ENCODE measurements around the gene COL20A1.
"Not testable (repeated sequence)": the region's sequence is repeated elsewhere in the genome, so short reads cannot be mapped to it uniquely, and the experiment has no call there.

Gene COL20A1

DNA sequence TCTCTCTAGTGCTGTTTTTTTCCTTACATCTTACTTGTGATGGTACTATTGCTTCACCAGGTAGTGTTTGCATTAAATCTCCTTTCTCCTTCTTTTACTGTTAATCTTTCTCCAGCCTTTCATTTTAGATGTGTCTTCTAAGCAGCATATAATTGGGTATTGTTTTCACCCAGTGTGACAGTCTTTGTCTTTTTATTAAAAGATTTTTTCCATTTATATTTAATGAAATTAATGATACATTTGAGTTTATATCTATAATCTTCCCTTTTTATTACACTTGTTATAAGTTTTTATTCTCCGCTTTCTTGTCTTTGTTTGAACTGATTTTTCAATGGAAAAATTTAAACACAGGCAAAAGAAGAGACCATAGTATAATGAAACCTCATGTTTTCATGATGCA lies 8.7 kb downstream of the COL20A1 start:
- Histone ChIP-seq H3K9me3 (ENCODE audit: control insufficient read depth, insufficient read depth, low read depth, low read length) (no peaks in the 10 kb centered on the region), H3K4me3 (ENCODE audit: low read depth, low read length) (no peak overlapping the region), H3K27ac (ENCODE audit: extremely low read depth, low read depth, low read length) (no peak overlapping the region), H3K36me3 (ENCODE audit: control insufficient read depth in 2 of 2, insufficient read depth in 1 of 2, low read length in 2 of 2) (no peaks in the 10 kb centered on the region), H3K4me1 (ENCODE audit: control insufficient read depth, insufficient read depth, low read length) (no peaks in the 10 kb centered on the region)
- TF ChIP-seq REPIN1 (tag by site-specific recombination; IDR thresholded peaks at IDR 0.05; ENCODE audit: low read depth) (no peak), OVOL3 (tag by site-specific recombination; IDR thresholded peaks at IDR 0.05) (no peak), SETDB1 (IDR thresholded peaks at IDR 0.05; ENCODE audit: insufficient read length, low read length) (peak; percentile 66), ZNF175 (tag by site-specific recombination; IDR thresholded peaks at IDR 0.05) (no peak)
- ChIA-PET CTCF (interaction anchor here (1.0 kb wide), 2 partner anchors 9 to 11 kb away, joined by 3 to 4 read pairs; no protein-coding TSS in a partner anchor), POLR2A (no interaction called here)

DNA sequence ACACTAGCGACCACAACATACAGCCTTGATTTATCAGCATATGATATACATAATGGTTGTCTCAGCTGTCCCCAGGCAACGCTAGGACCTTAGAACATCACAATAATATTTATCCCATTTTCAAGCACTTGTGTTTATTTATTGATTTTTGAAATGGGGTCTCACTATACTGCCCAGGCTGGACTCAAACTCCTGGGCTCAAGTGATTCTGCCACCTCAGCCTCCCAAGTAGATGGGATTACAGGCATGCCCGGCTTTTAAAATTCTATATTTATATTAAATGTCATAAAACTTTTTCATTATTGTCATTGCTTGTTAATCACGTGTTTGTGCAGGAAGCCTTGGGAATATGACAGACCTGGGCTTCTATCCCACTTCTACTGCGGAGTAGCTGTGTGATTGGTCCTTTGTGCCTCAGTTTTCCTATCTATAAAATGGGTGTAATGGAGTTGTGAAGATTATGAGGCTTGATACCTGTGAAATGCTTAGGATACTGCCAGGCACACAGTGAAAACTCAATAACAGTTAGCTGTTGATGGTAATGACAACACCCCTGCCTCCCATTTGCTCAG lies 10.2 kb downstream of the COL20A1 start:
- CTCF ChIA-PET, result no interaction called here
- Histone ChIP-seq H3K27ac (ENCODE audit: extremely low read depth, low read depth, low read length) (no peak overlapping the region), H3K36me3 (ENCODE audit: control insufficient read depth in 2 of 2, insufficient read depth in 1 of 2, low read length in 2 of 2) (no peaks in the 10 kb centered on the region), H3K9me3 (ENCODE audit: control insufficient read depth, insufficient read depth, low read depth, low read length) (no peaks in the 10 kb centered on the region), H3K4me3 (ENCODE audit: low read depth, low read length) (no peak overlapping the region), H3K4me1 (ENCODE audit: control insufficient read depth, insufficient read depth, low read length) (no peaks in the 10 kb centered on the region)
- POLR2A ChIA-PET, result no interaction called here
- TF ChIP-seq TRIM28 (IDR thresholded peaks at IDR 0.05; ENCODE audit: borderline replicate concordance, low read length) (no peak), ZNF132 (tag by site-specific recombination; IDR thresholded peaks at IDR 0.05; ENCODE audit: borderline replicate concordance) (no peak), ZNF121 (tag by site-specific recombination; IDR thresholded peaks at IDR 0.05) (peak; percentile 78; the same call in 1 of the 2 replicates)

DNA sequence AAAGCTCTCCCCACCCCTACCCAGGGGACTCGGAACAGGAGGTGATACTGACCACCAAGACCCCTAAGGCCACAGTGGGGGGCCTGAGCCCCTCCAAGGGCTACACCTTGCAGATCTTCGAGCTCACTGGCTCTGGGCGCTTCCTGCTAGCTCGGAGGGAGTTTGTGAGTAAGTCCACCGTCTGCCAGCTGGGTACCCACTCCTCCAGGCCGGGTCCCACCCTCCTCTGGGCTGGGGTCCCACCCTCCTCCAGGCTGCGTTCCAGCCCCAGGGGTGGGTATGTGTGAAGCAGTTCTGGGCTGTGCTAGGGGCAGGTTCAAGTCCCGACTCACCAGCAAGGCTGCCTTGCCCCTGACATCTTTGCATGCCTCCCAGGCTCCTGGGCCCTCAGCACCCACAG lies 12.4 kb downstream of the COL20A1 start:
- H3K4me3 ChIP-seq (ENCODE audit: low read depth, low read length), result no peak overlapping the region
- no peaks in the 10 kb centered on the region for H3K9me3 ChIP-seq (ENCODE audit: control insufficient read depth, insufficient read depth, low read depth, low read length)
- CTCF ChIA-PET, result interaction anchor here (0.7 to 1.6 kb wide), 2 partner anchors 76 to 84 kb away, joined by 4 to 9 read pairs; no protein-coding TSS in a partner anchor
- no peak overlapping the region for H3K27ac ChIP-seq (ENCODE audit: extremely low read depth, low read depth, low read length)
- H3K4me1 ChIP-seq (ENCODE audit: control insufficient read depth, insufficient read depth, low read length), result no peaks in the 10 kb centered on the region
- POLR2A ChIA-PET, result interaction anchor here (0.6 kb wide), 1 partner anchor 10 kb away, joined by 3 read pairs; no protein-coding TSS in a partner anchor
- TF ChIP-seq KLF1 (tag by site-specific recombination; IDR thresholded peaks at IDR 0.05) (peak; percentile 72), ZNF366 (tag by site-specific recombination; conservative IDR thresholded peaks at IDR 0.05) (no peak), SP2 (tag by site-specific recombination; IDR thresholded peaks at IDR 0.05) (peak; percentile 25; the same call in 1 of the 2 replicates)
- H3K36me3 ChIP-seq (ENCODE audit: control insufficient read depth in 2 of 2, insufficient read depth in 1 of 2, low read length in 2 of 2), result no peaks in the 10 kb centered on the region

DNA sequence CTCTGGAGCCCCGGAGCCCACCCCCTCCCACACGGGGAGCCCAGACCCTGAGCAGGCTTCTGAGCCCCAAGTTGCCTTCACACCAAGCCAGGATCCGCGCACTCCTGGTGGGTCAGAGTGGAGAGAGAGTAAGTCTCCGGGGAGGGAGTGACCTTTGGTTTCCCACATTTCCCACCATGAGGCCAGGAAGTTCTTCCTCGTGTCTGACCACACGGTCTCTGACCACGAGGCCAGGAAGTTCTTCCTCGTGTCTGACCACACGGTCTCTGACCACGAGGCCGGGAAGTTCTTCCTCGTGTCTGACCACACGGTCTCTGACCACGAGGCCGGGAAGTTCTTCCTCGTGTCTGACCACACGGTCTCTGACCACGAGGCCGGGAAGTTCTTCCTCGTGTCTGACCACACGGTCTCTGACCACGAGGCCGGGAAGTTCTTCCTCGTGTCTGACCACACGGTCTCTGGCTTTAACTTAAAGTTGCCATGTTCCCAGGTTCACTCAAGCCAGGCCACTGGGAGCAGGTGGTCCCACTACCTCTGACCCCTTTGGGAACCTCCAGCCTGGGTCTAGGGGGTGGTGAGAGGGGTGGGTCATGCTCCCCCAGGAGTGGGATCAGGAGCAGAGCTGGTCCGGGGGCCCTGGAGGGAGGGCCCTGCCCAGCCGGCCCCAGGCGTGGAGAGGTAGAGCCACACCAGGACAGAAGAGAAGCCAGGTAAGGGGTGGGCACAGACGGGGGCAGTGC lies 13.1 kb downstream of the COL20A1 start:
- H3K4me1 ChIP-seq (ENCODE audit: control insufficient read depth, insufficient read depth, low read length); H3K4me3 ChIP-seq (ENCODE audit: low read depth, low read length); H3K27ac ChIP-seq (ENCODE audit: extremely low read depth, low read depth, low read length); POLR2A ChIA-PET; H3K9me3 ChIP-seq (ENCODE audit: control insufficient read depth, insufficient read depth, low read depth, low read length); H3K36me3 ChIP-seq (ENCODE audit: control insufficient read depth in 2 of 2, insufficient read depth in 1 of 2, low read length in 2 of 2): not testable (repeated sequence)
- CTCF ChIA-PET, result interaction anchor here (1.6 kb wide), 1 partner anchor 75 kb away, joined by 9 read pairs; no protein-coding TSS in a partner anchor

DNA sequence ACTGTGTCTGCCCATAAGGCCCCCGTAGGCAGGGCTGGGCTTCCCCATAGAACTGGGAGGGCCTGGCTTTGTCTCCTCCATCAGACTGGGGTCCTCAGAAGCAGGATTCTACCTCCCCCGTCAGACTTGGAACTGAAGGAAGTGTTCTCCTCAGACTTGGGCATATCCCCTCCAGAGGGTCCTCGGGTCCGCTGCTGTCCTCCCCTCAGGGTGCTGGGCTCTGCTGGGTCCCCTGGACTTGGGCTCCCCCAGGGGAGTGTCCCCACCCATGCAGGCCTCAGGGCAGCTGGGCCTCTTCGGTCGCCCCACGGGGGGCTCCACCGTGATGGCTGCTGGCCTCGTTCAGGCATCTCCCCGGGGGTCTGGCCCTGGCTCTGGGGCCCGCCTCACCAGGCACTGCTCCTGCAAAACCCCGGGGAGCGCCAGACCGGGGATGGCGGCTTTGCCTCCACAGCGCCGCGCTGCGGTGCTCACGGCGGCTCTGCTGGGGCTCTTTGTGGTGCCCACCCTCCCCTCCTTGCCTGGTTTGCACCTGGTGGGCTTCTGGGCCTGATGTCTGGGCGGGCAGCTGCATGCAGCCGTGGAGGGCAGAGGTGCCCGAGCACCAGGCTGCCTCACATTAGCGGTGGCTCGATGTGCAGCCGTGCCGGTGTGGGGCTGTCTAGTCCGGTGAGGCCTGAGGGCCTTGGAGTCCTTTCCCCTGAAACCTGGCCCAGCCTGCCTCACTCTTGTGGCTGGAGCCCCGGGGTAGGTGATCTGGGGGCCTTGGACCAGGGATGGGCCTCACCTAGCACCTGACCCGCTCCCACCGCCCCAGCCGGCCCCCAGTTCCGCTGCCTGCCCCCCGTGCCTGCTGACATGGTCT lies 13.9 kb downstream of the COL20A1 start:
- POLR2A ChIA-PET, result no interaction called here
- CTCF ChIA-PET, result interaction anchor here (0.6 to 4.9 kb wide), 4 partner anchors 74 to 196 kb away, joined by 3 to 89 read pairs (median 12); no protein-coding TSS in a partner anchor

More for the DNA sequence above, 13.9 kb downstream of the COL20A1 start:
- Histone ChIP-seq H3K27ac (ENCODE audit: extremely low read depth, low read depth, low read length) (no peak overlapping the region), H3K36me3 (ENCODE audit: control insufficient read depth in 2 of 2, insufficient read depth in 1 of 2, low read length in 2 of 2) (no peaks in the 10 kb centered on the region), H3K4me3 (ENCODE audit: low read depth, low read length) (no peak overlapping the region), H3K9me3 (ENCODE audit: control insufficient read depth, insufficient read depth, low read depth, low read length) (no peaks in the 10 kb centered on the region), H3K4me1 (ENCODE audit: control insufficient read depth, insufficient read depth, low read length) (no peaks in the 10 kb centered on the region)
- TF ChIP-seq ZNF791 (tag by site-specific recombination; IDR thresholded peaks at IDR 0.05) (no peak), ZIC2 (tag by site-specific recombination; IDR thresholded peaks at IDR 0.05) (peak; percentile 35), ZXDB (tag by site-specific recombination; IDR thresholded peaks at IDR 0.05) (no peak), ZNF514 (tag by site-specific recombination; IDR thresholded peaks at IDR 0.05) (no peak), TCF7L2 (IDR thresholded peaks at IDR 0.05; ENCODE audit: borderline replicate concordance, low read depth, low read length) (no peak)
- TF ChIP-seq, protein P1, sequence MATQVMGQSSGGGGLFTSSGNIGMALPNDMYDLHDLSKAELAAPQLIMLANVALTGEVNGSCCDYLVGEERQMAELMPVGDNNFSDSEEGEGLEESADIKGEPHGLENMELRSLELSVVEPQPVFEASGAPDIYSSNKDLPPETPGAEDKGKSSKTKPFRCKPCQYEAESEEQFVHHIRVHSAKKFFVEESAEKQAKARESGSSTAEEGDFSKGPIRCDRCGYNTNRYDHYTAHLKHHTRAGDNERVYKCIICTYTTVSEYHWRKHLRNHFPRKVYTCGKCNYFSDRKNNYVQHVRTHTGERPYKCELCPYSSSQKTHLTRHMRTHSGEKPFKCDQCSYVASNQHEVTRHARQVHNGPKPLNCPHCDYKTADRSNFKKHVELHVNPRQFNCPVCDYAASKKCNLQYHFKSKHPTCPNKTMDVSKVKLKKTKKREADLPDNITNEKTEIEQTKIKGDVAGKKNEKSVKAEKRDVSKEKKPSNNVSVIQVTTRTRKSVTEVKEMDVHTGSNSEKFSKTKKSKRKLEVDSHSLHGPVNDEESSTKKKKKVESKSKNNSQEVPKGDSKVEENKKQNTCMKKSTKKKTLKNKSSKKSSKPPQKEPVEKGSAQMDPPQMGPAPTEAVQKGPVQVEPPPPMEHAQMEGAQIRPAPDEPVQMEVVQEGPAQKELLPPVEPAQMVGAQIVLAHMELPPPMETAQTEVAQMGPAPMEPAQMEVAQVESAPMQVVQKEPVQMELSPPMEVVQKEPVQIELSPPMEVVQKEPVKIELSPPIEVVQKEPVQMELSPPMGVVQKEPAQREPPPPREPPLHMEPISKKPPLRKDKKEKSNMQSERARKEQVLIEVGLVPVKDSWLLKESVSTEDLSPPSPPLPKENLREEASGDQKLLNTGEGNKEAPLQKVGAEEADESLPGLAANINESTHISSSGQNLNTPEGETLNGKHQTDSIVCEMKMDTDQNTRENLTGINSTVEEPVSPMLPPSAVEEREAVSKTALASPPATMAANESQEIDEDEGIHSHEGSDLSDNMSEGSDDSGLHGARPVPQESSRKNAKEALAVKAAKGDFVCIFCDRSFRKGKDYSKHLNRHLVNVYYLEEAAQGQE (tag by site-specific recombination; IDR thresholded peaks at IDR 0.05), result no peak

All from HEK293 (cell line).